CD14-positive monocyte (primary cell): ENCODE results near the gene AEN. TPM values are rescaled to one million over a fixed set of nuclear protein-coding genes. Genes with fewer than 3 reads are reported as not detected.
A peak's percentile ranks its signal among the peaks of the same experiment; 100 is the strongest.

Source experiments
- DNase-seq, 3 donors: peaks; one replicate each; pipeline ENCODE4 v3.0.0-alpha.2; 2011 to 2022
- H2AFZ ChIP-seq: 2 replicates; pipeline ENCODE4 v1.6.0; 2012; ENCODE audit warnings: mild to moderate bottlenecking, low read depth, low read length, inconsistent platforms; ENCODE audit not compliant: insufficient read depth, poor library complexity, severe bottlenecking
- H3K27ac ChIP-seq, 2 donors: 1 replicate in 1 of 2; 2 replicates in 1 of 2; pipeline ENCODE4 v1.5.1; 2012 to 2013; ENCODE audit warnings: low read length in 2 of 2, control low read depth in 1 of 2, inconsistent platforms in 1 of 2, low read depth in 1 of 2, mild to moderate bottlenecking in 1 of 2
- H3K27me3 ChIP-seq, 2 donors: one replicate each; pipeline versions ENCODE4 v1.6.0 to v1.6.1; 2011 to 2013; ENCODE audit warnings: low read length in 2 of 2; ENCODE audit not compliant: control insufficient read depth in 2 of 2, insufficient read depth in 2 of 2
- H3K36me3 ChIP-seq, 2 donors: replicated peaks in 1 of 2; 1 replicate in 1 of 2; 2 replicates in 1 of 2; pipeline versions ENCODE4 v1.5.1 to v1.6.1; 2012 to 2013; ENCODE audit warnings: low read length in 2 of 2, control low read depth in 1 of 2, inconsistent platforms in 1 of 2, mild to moderate bottlenecking in 1 of 2; ENCODE audit not compliant: insufficient read depth in 2 of 2, control insufficient read depth in 1 of 2
- H3K4me1 ChIP-seq, 2 donors: 1 replicate in 1 of 2; 2 replicates in 1 of 2; pipeline versions ENCODE4 v1.5.1 to v1.6.1; 2012 to 2013; ENCODE audit warnings: low read length in 2 of 2, control low read depth in 1 of 2, inconsistent platforms in 1 of 2, mild to moderate bottlenecking in 1 of 2, moderate library complexity in 1 of 2; ENCODE audit not compliant: insufficient read depth in 2 of 2, control insufficient read depth in 1 of 2
- H3K4me2 ChIP-seq: replicated peaks from 2 replicates; pipeline ENCODE3; 2012; ENCODE audit warnings: low read length, moderate library complexity, mild to moderate bottlenecking; ENCODE audit not compliant: poor library complexity, severe bottlenecking; ENCODE audit errors: extremely low read depth
- H3K4me3 ChIP-seq, 3 experiments: fragments of 200-600 bp in 1 of 3; sonication (generic) in 1 of 3; replicated peaks in 1 of 3; 1 replicate in 2 of 3; 2 replicates in 1 of 3; pipeline ENCODE4 v1.5.1; 2011 to 2013; ENCODE audit warnings: low read length in 3 of 3, mild to moderate bottlenecking in 3 of 3, control low read depth in 2 of 3, low read depth in 2 of 3, inconsistent platforms in 1 of 3, moderate library complexity in 1 of 3
- H3K79me2 ChIP-seq: 2 replicates; pipeline ENCODE4 v1.6.0; 2012; ENCODE audit warnings: mild to moderate bottlenecking, control low read depth, inconsistent platforms, low read length, moderate library complexity; ENCODE audit not compliant: insufficient read depth
- H3K9ac ChIP-seq: 2 replicates; pipeline ENCODE4 v1.6.0; 2017; ENCODE audit warnings: low read length, mild to moderate bottlenecking; ENCODE audit not compliant: insufficient read depth, poor library complexity, severe bottlenecking
- H3K9me3 ChIP-seq, 2 donors: replicated peaks in 1 of 2; 1 replicate in 1 of 2; 2 replicates in 1 of 2; pipeline versions ENCODE4 v1.5.1 to v1.6.1; 2012 to 2013; ENCODE audit warnings: low read length in 2 of 2, control low read depth in 1 of 2; ENCODE audit not compliant: control insufficient read depth in 1 of 2, insufficient read depth in 1 of 2
- H4K20me1 ChIP-seq: 2 replicates; pipeline ENCODE4 v1.6.0; 2012; ENCODE audit warnings: mild to moderate bottlenecking, low read length, control low read depth, moderate library complexity; ENCODE audit not compliant: insufficient read depth
- H3K27ac Mint-ChIP-seq, 7 donors: one replicate each; pipeline ENCODE4 v1.8.0; 2020; ENCODE audit warnings: mild to moderate bottlenecking in 7 of 7, mixed read lengths in 7 of 7, moderate library complexity in 6 of 7, inconsistent platforms in 2 of 7
- H3K27me3 Mint-ChIP-seq, 3 donors: one replicate each; pipeline ENCODE4 v1.8.0; 2021 to 2022; ENCODE audit warnings: low read depth in 3 of 3, mild to moderate bottlenecking in 3 of 3, mixed read lengths in 3 of 3, moderate library complexity in 3 of 3, inconsistent platforms in 1 of 3
- H3K36me3 Mint-ChIP-seq, 2 donors: one replicate each; pipeline ENCODE4 v1.8.0; 2020; ENCODE audit warnings: mixed read lengths in 2 of 2, inconsistent platforms in 1 of 2, mild to moderate bottlenecking in 1 of 2
- H3K4me1 Mint-ChIP-seq: one replicate; pipeline ENCODE4 v1.8.0; 2020; ENCODE audit warnings: mild to moderate bottlenecking, mixed read lengths
- H3K4me3 Mint-ChIP-seq, 2 donors: one replicate each; pipeline ENCODE4 v1.8.0; 2020; ENCODE audit warnings: mild to moderate bottlenecking in 2 of 2, mixed read lengths in 2 of 2, moderate library complexity in 1 of 2
- H3K9me3 Mint-ChIP-seq, 7 donors: one replicate each; pipeline ENCODE4 v1.8.0; 2020 to 2022; ENCODE audit warnings: mixed read lengths in 7 of 7, mild to moderate bottlenecking in 6 of 7, moderate library complexity in 6 of 7, inconsistent platforms in 2 of 7
- WGBS: methylation state at CpG from one replicate; pipeline ENCODE4 v1.1.5; 2013; ENCODE audit warnings: missing lambda C conversion rate; ENCODE audit not compliant: insufficient coverage; 5-methylcytosine and 5-hydroxymethylcytosine counted together
- intact Hi-C, 2 donors: fragments of 100-400 bp; cut with micrococcal nuclease; formaldehyde crosslinking; loops; one replicate each; pipeline versions ENCODE4 v1.15.0 to v1.15.1; 2023
- polyA plus RNA-seq, 3 donors: library from polyadenylated mRNA; depleted of rRNA in 1 of 3; unstranded in 2 of 3; stranded (reverse) in 1 of 3; fragments of 300-500 nt in 2 of 3; fragments of >200 nt in 1 of 3; fragmentation: Illumina TruSeq in 2 of 3; gene quantifications; 1 replicate in 2 of 3; 2 replicates in 1 of 3; pipeline ENCODE4 v1.2.3, GENCODE V29; 2012 to 2021
- TF ChIP-seq, protein P1 (sequence below): fragments of 200-600 bp; IDR thresholded peaks from one replicate; pipeline ENCODE4 v1.8.0; 2022; ENCODE audit warnings: antibody characterized with exemption, mild to moderate bottlenecking

AEN gene
- polyA plus RNA-seq, 3 donors: 4.6 to 10.7 (median 6.3) TPM

DNA sequence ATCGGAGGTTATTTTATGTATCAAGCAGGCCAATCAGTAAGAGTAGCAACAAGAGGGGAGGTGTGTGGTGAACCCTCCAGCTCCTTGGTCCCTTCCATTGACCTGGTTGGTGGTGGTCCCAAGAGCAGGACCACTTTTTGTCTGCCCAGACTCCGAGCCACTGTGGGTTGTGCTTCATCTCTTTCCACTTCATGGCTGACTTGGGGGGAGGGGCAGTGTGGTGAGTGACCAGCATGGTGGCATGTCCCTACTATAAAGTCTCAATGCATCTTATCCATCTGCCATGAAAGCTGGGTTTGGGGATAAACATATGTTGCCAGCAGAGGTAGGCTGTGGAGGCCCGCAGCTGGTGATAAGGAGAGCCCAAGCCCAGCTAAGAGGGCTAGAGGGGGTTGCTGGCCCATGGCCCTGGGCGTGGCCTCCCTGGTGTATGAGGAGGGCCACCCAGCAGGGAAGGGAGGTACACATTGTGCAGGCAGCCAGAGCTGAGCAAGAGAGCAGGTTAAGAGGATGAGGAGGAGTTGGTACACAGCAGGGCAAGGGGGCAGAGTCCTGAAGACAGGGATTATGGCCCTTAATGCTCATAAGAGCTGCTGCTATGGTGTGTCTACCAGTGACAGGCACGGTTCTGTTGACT lies 7.0 kb downstream of the AEN start:
- Histone ChIP-seq H3K27ac (peak overlapping the region in 1 of 2 donors; percentile 30), H3K4me3 (no peak overlapping the region), H3K79me2 (peaks cover 44% of the 10 kb centered on the region), H4K20me1 (peaks cover 4% of the 10 kb centered on the region), H3K4me2 (no peak overlapping the region), H3K9ac (no peak overlapping the region), H3K4me1 (peaks cover 20 to 33% of the 10 kb centered on the region in 2 donors), H3K36me3 (peaks cover 32 to 56% of the 10 kb centered on the region in 2 donors), H3K27me3 (no peaks in the 10 kb centered on the region), H3K9me3 (no peaks in the 10 kb centered on the region), H2AFZ (no peak overlapping the region)
- TF ChIP-seq, protein P1, sequence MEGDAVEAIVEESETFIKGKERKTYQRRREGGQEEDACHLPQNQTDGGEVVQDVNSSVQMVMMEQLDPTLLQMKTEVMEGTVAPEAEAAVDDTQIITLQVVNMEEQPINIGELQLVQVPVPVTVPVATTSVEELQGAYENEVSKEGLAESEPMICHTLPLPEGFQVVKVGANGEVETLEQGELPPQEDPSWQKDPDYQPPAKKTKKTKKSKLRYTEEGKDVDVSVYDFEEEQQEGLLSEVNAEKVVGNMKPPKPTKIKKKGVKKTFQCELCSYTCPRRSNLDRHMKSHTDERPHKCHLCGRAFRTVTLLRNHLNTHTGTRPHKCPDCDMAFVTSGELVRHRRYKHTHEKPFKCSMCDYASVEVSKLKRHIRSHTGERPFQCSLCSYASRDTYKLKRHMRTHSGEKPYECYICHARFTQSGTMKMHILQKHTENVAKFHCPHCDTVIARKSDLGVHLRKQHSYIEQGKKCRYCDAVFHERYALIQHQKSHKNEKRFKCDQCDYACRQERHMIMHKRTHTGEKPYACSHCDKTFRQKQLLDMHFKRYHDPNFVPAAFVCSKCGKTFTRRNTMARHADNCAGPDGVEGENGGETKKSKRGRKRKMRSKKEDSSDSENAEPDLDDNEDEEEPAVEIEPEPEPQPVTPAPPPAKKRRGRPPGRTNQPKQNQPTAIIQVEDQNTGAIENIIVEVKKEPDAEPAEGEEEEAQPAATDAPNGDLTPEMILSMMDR: no peak
- H3K27me3 Mint-ChIP-seq: no peaks in the 10 kb centered on the region
- H3K4me1 Mint-ChIP-seq: peaks cover 45% of the 10 kb centered on the region
- intact Hi-C loops: no loop called here
- WGBS: 100% methylated on average over 4 of the region's 5 CpGs
- peaks cover 48 to 50% of the 10 kb centered on the region in 2 donors for H3K36me3 Mint-ChIP-seq
- H3K9me3 Mint-ChIP-seq: peaks cover 0 to 2% (median 0%) of the 10 kb centered on the region in 7 donors
- DNase-seq: no peak
- peak overlapping the region in 1 of 7 donors; percentile 72 for H3K27ac Mint-ChIP-seq
- no peak overlapping the region for H3K4me3 Mint-ChIP-seq

DNA sequence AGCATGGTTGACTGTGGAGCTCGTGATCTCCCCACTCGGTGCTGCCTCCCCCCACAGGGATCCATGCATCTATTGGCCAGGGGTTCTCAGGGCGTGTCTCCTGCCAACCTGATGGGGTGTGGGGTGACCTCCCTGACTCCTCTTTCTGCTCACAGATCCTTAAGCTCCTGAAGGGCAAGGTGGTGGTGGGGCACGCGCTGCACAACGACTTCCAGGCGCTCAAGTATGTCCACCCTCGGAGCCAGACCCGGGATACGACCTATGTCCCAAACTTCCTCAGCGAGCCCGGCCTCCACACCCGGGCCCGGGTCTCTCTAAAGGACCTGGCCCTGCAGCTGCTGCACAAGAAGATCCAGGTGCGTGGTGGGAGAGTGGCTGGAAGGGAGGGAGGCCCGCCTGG lies 7.9 kb downstream of the AEN start:
- Histone ChIP-seq H3K9me3 (no peaks in the 10 kb centered on the region), H3K79me2 (peaks cover 35% of the 10 kb centered on the region), H3K9ac (no peak overlapping the region), H3K4me3 (no peak overlapping the region), H2AFZ (no peak overlapping the region), H3K4me2 (no peak overlapping the region), H4K20me1 (no peaks in the 10 kb centered on the region), H3K27ac (peak overlapping the region in 1 of 2 donors; percentile 20), H3K36me3 (peaks cover 32 to 56% of the 10 kb centered on the region in 2 donors), H3K4me1 (peaks cover 15 to 27% of the 10 kb centered on the region in 2 donors), H3K27me3 (no peaks in the 10 kb centered on the region)
- Mint-ChIP-seq H3K4me3 (no peak overlapping the region), H3K27me3 (no peaks in the 10 kb centered on the region), H3K36me3 (peaks cover 46 to 52% of the 10 kb centered on the region in 2 donors), H3K27ac (peak overlapping the region in 2 of 7 donors; percentile 15 to 51), H3K9me3 (peaks cover 0 to 2% (median 0%) of the 10 kb centered on the region in 7 donors), H3K4me1 (peaks cover 38% of the 10 kb centered on the region)
- DNase-seq: no peak
- TF ChIP-seq, protein P1: no peak
- intact Hi-C loops: no loop called here
- 100% methylated on average over 4 of the region's 16 CpGs for WGBS
